ENCODE measurements around the gene CHPF2.

CHPF2 gene

DNA sequence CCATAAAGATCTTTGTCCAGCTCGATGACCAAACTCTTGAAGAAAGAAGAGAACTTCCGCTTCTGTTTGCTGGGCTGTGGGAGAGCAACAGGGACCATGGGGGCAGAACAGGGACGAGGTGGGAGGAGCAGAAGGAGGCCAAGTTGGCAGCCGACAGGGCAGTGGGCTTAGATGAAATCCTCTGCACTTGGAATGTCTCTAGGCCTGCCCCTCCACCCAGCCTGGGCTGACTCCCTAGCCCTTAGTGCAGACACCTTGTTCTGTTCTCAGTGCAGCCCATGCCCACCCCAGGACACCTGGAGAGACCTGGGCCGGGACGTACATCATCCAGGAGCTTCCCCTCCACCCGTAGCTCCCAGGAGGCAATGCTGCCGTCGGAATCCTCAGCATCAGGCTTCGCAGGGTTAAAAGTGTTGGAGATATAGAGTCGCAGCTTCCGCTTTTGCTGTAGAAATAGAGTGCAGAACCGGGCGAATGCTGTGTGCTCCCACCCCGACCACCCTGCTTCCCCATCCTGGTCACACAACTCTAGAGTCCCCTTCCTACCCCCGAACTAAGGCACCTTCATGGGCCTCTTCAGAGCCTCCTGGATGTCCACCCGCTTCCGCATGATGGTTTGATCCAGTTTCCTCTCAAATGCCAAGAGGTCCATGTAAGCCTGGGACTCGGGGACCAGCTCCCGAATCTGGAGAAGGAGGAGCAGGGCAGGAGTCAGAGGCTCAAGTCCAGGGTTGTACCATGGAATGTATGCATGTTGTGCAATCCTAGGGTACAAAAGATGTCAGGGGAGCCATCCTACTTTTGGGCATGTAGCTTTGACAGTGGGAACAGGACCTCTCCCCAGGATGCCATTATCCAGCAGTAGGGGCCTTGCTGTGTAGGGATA, 10.1 kb downstream of the CHPF2 start:
- Histone ChIP-seq H3K79me1 (ENCODE audit: low read length) (no peaks in the 10 kb centered on the region), H3K4ac (ENCODE audit: low read depth, low read length) (no peak overlapping the region), H3K56ac (ENCODE audit: low read length) (no peak overlapping the region), H3K27me3 (ENCODE audit: insufficient read depth, low read length, poor library complexity) (peaks cover 2% of the 10 kb centered on the region), H4K5ac (ENCODE audit: low read length) (no peak overlapping the region), H3K23ac (ENCODE audit: low read length) (no peak overlapping the region), H4K8ac (ENCODE audit: low read depth, low read length) (no peak overlapping the region), H2BK15ac (replicated peaks; ENCODE audit: low read depth) (no peak overlapping the region), H3K27ac (ENCODE audit: low read depth, low read length) (no peak overlapping the region), H3K36me3 (ENCODE audit: control insufficient read depth, insufficient read depth, low read length) (peaks cover 1% of the 10 kb centered on the region), H2BK5ac (ENCODE audit: low read length) (no peak overlapping the region), H2BK120ac (ENCODE audit: low read depth, low read length) (no peak overlapping the region), H3K79me2 (ENCODE audit: control insufficient read depth, insufficient read depth, low read length) (no peaks in the 10 kb centered on the region), H2AK5ac (ENCODE audit: low read length) (no peak overlapping the region), H3K4me3 (ENCODE audit: low read length) (no peak overlapping the region), H3K18ac (ENCODE audit: low read length) (no peak overlapping the region), H3K4me1 (ENCODE audit: control insufficient read depth, low read depth, low read length) (peaks cover 7% of the 10 kb centered on the region), H3K9ac (ENCODE audit: low read length) (no peak overlapping the region), H3K4me2 (ENCODE audit: low read length) (no peak overlapping the region)
- no CpG with 5 or more reads among the region's 20 CpGs for WGBS (ENCODE audit: extremely low coverage, insufficient coverage, low lambda C conversion rate)
- no peak for DNase-seq

DNA sequence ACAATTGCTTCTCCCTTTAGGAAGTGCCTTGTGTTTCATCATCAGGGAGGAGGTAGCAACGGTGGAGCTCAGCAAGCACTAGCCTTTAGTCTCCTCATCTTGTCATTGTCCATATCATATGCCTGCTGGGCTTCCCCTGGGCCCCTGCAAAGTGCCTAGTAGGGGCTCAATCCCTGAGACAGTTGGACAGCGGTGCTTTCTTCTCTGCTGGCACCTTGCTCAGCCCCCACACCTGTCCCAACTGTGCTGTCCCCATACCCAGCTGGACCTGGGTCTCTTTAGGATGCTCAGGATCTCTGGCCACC, 10.7 kb downstream of the CHPF2 start:
- peaks cover 2% of the 10 kb centered on the region for H3K27me3 ChIP-seq (ENCODE audit: insufficient read depth, low read length, poor library complexity)
- H3K4ac ChIP-seq (ENCODE audit: low read depth, low read length): no peak overlapping the region
- no peak overlapping the region for H2BK15ac ChIP-seq (replicated peaks; ENCODE audit: low read depth)
- H2BK5ac ChIP-seq (ENCODE audit: low read length): no peak overlapping the region
- no peak overlapping the region for H3K18ac ChIP-seq (ENCODE audit: low read length)
- H3K4me1 ChIP-seq (ENCODE audit: control insufficient read depth, low read depth, low read length): peaks cover 9% of the 10 kb centered on the region
- no peak overlapping the region for H4K5ac ChIP-seq (ENCODE audit: low read length)
- H3K79me2 ChIP-seq (ENCODE audit: control insufficient read depth, insufficient read depth, low read length): no peaks in the 10 kb centered on the region
- H3K4me3 ChIP-seq (ENCODE audit: low read length): no peak overlapping the region
- H3K4me2 ChIP-seq (ENCODE audit: low read length): no peak overlapping the region
- H2AK5ac ChIP-seq (ENCODE audit: low read length): no peak overlapping the region
- no peak overlapping the region for H3K27ac ChIP-seq (ENCODE audit: low read depth, low read length)
- H2BK120ac ChIP-seq (ENCODE audit: low read depth, low read length): no peak overlapping the region
- no peaks in the 10 kb centered on the region for H3K79me1 ChIP-seq (ENCODE audit: low read length)
- WGBS (ENCODE audit: extremely low coverage, insufficient coverage, low lambda C conversion rate): no CpG with 5 or more reads among the region's 2 CpGs
- peaks cover 1% of the 10 kb centered on the region for H3K36me3 ChIP-seq (ENCODE audit: control insufficient read depth, insufficient read depth, low read length)
- no peak overlapping the region for H3K23ac ChIP-seq (ENCODE audit: low read length)
- no peak overlapping the region for H3K56ac ChIP-seq (ENCODE audit: low read length)
- DNase-seq: no peak
- no peak overlapping the region for H4K8ac ChIP-seq (ENCODE audit: low read depth, low read length)
- no peak overlapping the region for H3K9ac ChIP-seq (ENCODE audit: low read length)

DNA sequence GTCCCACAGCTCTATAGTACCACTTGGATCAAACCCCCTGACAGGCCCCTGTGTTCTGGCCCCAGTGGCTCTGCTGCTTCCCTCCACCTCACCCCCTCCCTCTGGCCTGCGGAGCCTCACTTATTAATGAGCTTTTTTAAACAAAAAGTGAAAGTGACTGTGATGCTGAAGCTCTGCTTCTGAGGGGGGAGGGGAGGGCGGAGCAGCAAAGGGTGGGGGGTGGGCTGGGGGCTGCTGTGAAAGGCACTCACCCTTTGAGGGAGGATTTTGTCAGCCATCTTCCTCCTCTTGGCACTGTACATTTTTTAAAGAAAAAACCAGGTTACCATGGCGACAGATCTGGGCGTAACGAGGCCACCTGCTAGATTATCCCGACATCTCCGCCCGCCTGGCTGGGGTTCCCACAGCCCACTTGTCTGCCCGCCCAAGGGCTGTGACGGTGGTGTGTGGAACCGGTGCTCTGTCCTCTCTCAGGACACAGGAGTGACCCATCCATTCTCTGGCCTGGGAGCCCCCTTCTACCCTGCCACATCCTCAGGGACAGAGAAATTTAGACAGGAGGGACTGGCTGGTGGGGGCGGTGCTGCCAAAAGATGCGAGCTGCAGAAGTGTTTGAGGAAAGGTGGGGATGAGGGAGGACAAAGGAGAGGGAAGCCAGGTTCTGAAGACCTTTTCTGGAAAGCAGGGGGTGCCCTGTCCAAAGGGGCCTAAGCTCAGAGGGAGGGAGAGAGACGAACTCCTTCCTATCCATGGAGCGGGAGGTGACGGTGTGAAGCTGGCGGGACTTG, 11.3 kb downstream of the CHPF2 start:
- Histone ChIP-seq H3K27me3 (ENCODE audit: insufficient read depth, low read length, poor library complexity) (peaks cover 2% of the 10 kb centered on the region), H3K79me2 (ENCODE audit: control insufficient read depth, insufficient read depth, low read length) (no peaks in the 10 kb centered on the region), H3K4me2 (ENCODE audit: low read length) (no peak overlapping the region), H2BK5ac (ENCODE audit: low read length) (no peak overlapping the region), H3K27ac (ENCODE audit: low read depth, low read length) (no peak overlapping the region), H3K56ac (ENCODE audit: low read length) (no peak overlapping the region), H3K23ac (ENCODE audit: low read length) (no peak overlapping the region), H2BK120ac (ENCODE audit: low read depth, low read length) (no peak overlapping the region), H3K36me3 (ENCODE audit: control insufficient read depth, insufficient read depth, low read length) (peaks cover 1% of the 10 kb centered on the region), H2BK15ac (replicated peaks; ENCODE audit: low read depth) (no peak overlapping the region), H3K4ac (ENCODE audit: low read depth, low read length) (no peak overlapping the region), H3K79me1 (ENCODE audit: low read length) (no peaks in the 10 kb centered on the region), H3K4me3 (ENCODE audit: low read length) (no peak overlapping the region), H4K8ac (ENCODE audit: low read depth, low read length) (no peak overlapping the region), H2AK5ac (ENCODE audit: low read length) (no peak overlapping the region), H3K9ac (ENCODE audit: low read length) (no peak overlapping the region), H3K18ac (ENCODE audit: low read length) (no peak overlapping the region), H3K4me1 (ENCODE audit: control insufficient read depth, low read depth, low read length) (peaks cover 9% of the 10 kb centered on the region), H4K5ac (ENCODE audit: low read length) (no peak overlapping the region)
- no CpG with 5 or more reads among the region's 17 CpGs for WGBS (ENCODE audit: extremely low coverage, insufficient coverage, low lambda C conversion rate)
- DNase-seq: no peak

DNA sequence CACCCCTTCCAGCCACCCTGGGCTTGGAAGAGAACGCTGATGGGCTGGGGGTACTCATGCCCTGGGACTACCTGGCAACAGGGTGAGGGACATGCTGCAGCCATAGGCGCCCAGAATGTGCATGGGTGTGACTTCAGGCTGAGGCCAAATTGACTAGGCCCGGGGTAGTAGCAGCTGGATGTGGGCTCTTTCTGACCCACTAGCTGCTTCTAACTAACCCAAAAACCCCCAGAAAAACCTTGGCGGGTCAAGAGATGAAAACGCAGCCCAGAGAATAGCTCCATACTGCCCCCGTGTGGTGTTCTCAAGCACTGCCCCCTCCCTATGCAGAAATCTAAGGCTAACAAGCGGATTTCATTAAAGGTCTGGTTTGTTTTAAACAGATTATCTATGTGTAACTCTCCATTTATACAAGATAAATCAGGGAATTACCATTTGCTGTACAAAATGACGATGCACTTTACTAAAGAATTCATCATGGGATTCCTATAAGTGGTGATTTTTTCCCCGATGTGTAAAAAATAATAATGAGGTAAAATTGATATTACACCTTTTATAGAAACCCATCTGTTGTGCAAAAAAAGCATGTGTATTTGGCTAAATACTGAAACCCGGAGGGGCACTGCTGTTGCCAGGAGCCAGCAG, 12.0 kb downstream of the CHPF2 start:
- peak; percentile 60 for DNase-seq
- H2BK5ac ChIP-seq (ENCODE audit: low read length): no peak overlapping the region
- no peak overlapping the region for H3K4ac ChIP-seq (ENCODE audit: low read depth, low read length)
- H3K9ac ChIP-seq (ENCODE audit: low read length): no peak overlapping the region
- no peak overlapping the region for H3K4me2 ChIP-seq (ENCODE audit: low read length)
- no peak overlapping the region for H3K18ac ChIP-seq (ENCODE audit: low read length)
- no peak overlapping the region for H2AK5ac ChIP-seq (ENCODE audit: low read length)
- H3K79me2 ChIP-seq (ENCODE audit: control insufficient read depth, insufficient read depth, low read length): no peaks in the 10 kb centered on the region
- H2BK15ac ChIP-seq (replicated peaks; ENCODE audit: low read depth): no peak overlapping the region
- no peak overlapping the region for H3K4me3 ChIP-seq (ENCODE audit: low read length)
- no peak overlapping the region for H4K8ac ChIP-seq (ENCODE audit: low read depth, low read length)
- no peak overlapping the region for H2BK120ac ChIP-seq (ENCODE audit: low read depth, low read length)
- no peak overlapping the region for H3K23ac ChIP-seq (ENCODE audit: low read length)
- no peaks in the 10 kb centered on the region for H3K79me1 ChIP-seq (ENCODE audit: low read length)
- H4K5ac ChIP-seq (ENCODE audit: low read length): no peak overlapping the region
- WGBS (ENCODE audit: extremely low coverage, insufficient coverage, low lambda C conversion rate): no CpG with 5 or more reads among the region's 10 CpGs
- H3K56ac ChIP-seq (ENCODE audit: low read length): no peak overlapping the region
- peaks cover 2% of the 10 kb centered on the region for H3K27me3 ChIP-seq (ENCODE audit: insufficient read depth, low read length, poor library complexity)
- H3K4me1 ChIP-seq (ENCODE audit: control insufficient read depth, low read depth, low read length): peaks cover 12% of the 10 kb centered on the region
- peaks cover 1% of the 10 kb centered on the region for H3K36me3 ChIP-seq (ENCODE audit: control insufficient read depth, insufficient read depth, low read length)
- no peak overlapping the region for H3K27ac ChIP-seq (ENCODE audit: low read depth, low read length)

DNA sequence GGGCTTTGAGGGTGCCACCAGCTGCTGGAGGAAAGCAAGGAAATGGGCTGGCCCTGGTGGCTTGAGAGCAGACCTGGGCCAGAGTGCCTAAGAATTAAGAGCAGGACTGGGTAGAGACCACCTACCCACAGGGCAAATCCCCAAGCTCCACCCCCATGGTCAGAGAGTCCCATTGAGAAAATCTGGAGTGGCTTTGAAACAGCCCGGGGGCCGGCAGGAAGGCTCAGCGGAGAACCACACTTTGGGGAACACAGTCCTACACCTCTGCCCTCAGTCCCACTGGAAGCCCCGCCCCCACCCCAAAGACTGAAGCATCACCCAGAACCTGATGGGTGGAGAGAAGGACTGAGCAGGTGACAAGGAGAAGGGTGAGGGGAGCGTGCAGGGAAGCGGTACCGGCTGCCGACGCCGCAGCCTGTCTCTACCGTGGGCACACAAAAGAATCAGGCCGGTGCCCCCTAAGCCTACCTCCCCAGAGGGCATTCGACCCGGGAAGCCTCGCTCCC, 12.6 kb downstream of the CHPF2 start:
- Histone ChIP-seq H4K5ac (ENCODE audit: low read length) (no peak overlapping the region), H2BK15ac (replicated peaks; ENCODE audit: low read depth) (no peak overlapping the region), H3K23ac (ENCODE audit: low read length) (no peak overlapping the region), H2BK120ac (ENCODE audit: low read depth, low read length) (no peak overlapping the region), H2AK5ac (ENCODE audit: low read length) (no peak overlapping the region), H3K79me2 (ENCODE audit: control insufficient read depth, insufficient read depth, low read length) (no peaks in the 10 kb centered on the region), H3K56ac (ENCODE audit: low read length) (peak overlapping the region; percentile 56), H3K27me3 (ENCODE audit: insufficient read depth, low read length, poor library complexity) (peaks cover 2% of the 10 kb centered on the region), H3K4me3 (ENCODE audit: low read length) (no peak overlapping the region), H3K79me1 (ENCODE audit: low read length) (no peaks in the 10 kb centered on the region), H3K4me1 (ENCODE audit: control insufficient read depth, low read depth, low read length) (peaks cover 16% of the 10 kb centered on the region), H3K4me2 (ENCODE audit: low read length) (peak overlapping the region; percentile 26), H3K9ac (ENCODE audit: low read length) (no peak overlapping the region), H4K8ac (ENCODE audit: low read depth, low read length) (no peak overlapping the region), H3K36me3 (ENCODE audit: control insufficient read depth, insufficient read depth, low read length) (no peaks in the 10 kb centered on the region), H3K27ac (ENCODE audit: low read depth, low read length) (no peak overlapping the region), H3K4ac (ENCODE audit: low read depth, low read length) (no peak overlapping the region), H3K18ac (ENCODE audit: low read length) (no peak overlapping the region), H2BK5ac (ENCODE audit: low read length) (no peak overlapping the region)
- no CpG with 5 or more reads among the region's 15 CpGs for WGBS (ENCODE audit: extremely low coverage, insufficient coverage, low lambda C conversion rate)
- no peak for DNase-seq

All from mesendoderm (in vitro differentiated cells).